Glutamatergic neuron (in vitro differentiated cells): ENCODE measurements around the gene TRIM72. TPM values are rescaled to one million over a fixed set of nuclear protein-coding genes. Genes with fewer than 3 reads are reported as not detected.

Experiments used
- DNase-seq: peaks from one replicate; pipeline ENCODE4 v3.0.0; 2022
- H3K27ac Mint-ChIP-seq: one replicate; pipeline ENCODE4 v1.8.0; 2020; ENCODE audit warnings: mild to moderate bottlenecking, mixed read lengths, inconsistent platforms; ENCODE audit not compliant: unreplicated experiment
- H3K27me3 Mint-ChIP-seq: one replicate; pipeline ENCODE4 v1.8.0; 2020; ENCODE audit warnings: mild to moderate bottlenecking, moderate library complexity, mixed read lengths, inconsistent platforms; ENCODE audit not compliant: unreplicated experiment
- H3K36me3 Mint-ChIP-seq: one replicate; pipeline ENCODE4 v1.8.0; 2020; ENCODE audit warnings: mild to moderate bottlenecking, mixed read lengths, inconsistent platforms; ENCODE audit not compliant: unreplicated experiment
- H3K4me1 Mint-ChIP-seq: one replicate; pipeline ENCODE4 v1.8.0; 2020; ENCODE audit warnings: mild to moderate bottlenecking, low read depth, mixed read lengths, inconsistent platforms; ENCODE audit not compliant: unreplicated experiment
- H3K4me3 Mint-ChIP-seq: one replicate; pipeline ENCODE4 v1.8.0; 2020; ENCODE audit warnings: mild to moderate bottlenecking, mixed read lengths, inconsistent platforms; ENCODE audit not compliant: unreplicated experiment
- H3K9me3 Mint-ChIP-seq: one replicate; pipeline ENCODE4 v1.8.0; 2020; ENCODE audit warnings: mild to moderate bottlenecking, moderate library complexity, mixed read lengths, inconsistent platforms; ENCODE audit not compliant: unreplicated experiment
- CTCF ChIP-seq: fragments of 200-600 bp; sonication (generic); IDR thresholded peaks from one replicate; pipeline ENCODE4 v1.5.0; 2021; ENCODE audit not compliant: partially characterized antibody, unreplicated experiment
- total RNA-seq: library from RNA; stranded (reverse); fragmentation: NEBNext Ultra II Directional; extraction: Animal tissue kit (Norgen Biotek cat#: 25700); gene quantifications from one replicate; pipeline ENCODE4 v1.2.1, GENCODE V29; 2021; ENCODE audit not compliant: unreplicated experiment

The TRIM72 gene
- total RNA-seq, 1 donor from 2014 or later = 0.10 TPM

DNA sequence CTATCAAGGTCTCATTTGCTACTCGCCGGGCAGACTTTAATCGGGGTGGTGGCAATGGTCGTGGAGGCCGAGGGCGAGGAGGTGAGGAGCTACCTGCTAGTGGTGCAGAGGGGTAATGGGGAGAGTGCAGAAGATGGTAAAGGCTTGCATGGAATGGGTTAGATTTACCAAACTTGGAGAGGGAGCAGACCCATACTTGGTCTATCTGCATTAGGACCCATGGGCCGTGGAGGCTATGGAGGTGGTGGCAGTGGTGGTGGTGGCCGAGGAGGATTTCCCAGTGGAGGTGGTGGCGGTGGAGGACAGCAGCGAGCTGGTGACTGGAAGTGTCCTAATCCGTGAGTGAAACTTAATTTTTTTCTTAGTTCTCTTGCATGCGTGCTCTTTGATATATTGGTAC is 23.9 kb upstream of the TRIM72 start:
- no peaks in the 10 kb centered on the region for H3K4me1 Mint-ChIP-seq
- peak overlapping the region; percentile 1 for H3K27ac Mint-ChIP-seq
- DNase-seq = no peak
- H3K9me3 Mint-ChIP-seq = peaks cover 2% of the 10 kb centered on the region
- TF ChIP-seq CTCF = no peak
- peaks cover 4% of the 10 kb centered on the region for H3K27me3 Mint-ChIP-seq
- H3K36me3 Mint-ChIP-seq = peaks cover 6% of the 10 kb centered on the region
- no peak overlapping the region for H3K4me3 Mint-ChIP-seq

GRCh38 chr16:31190818-31191444 is 23.0 kb upstream of the TRIM72 start:
- Mint-ChIP-seq H3K9me3 (peaks cover 2% of the 10 kb centered on the region), H3K27me3 (peaks cover 4% of the 10 kb centered on the region), H3K27ac (no peak overlapping the region), H3K4me3 (no peak overlapping the region), H3K4me1 (no peaks in the 10 kb centered on the region), H3K36me3 (peaks cover 6% of the 10 kb centered on the region)
- DNase-seq = no peak
- TF ChIP-seq CTCF = no peak

- H3K27ac Mint-ChIP-seq = no peak overlapping the region
- peaks cover 6% of the 10 kb centered on the region for H3K36me3 Mint-ChIP-seq
- TF ChIP-seq CTCF = no peak
- no peak for DNase-seq
- H3K4me3 Mint-ChIP-seq = no peak overlapping the region
- H3K9me3 Mint-ChIP-seq = peaks cover 2% of the 10 kb centered on the region
- no peaks in the 10 kb centered on the region for H3K4me1 Mint-ChIP-seq
- H3K27me3 Mint-ChIP-seq = peaks cover 4% of the 10 kb centered on the region
These were observed 22.1 kb upstream of the TRIM72 start for GRCh38 chr16:31191697-31192428.

DNA sequence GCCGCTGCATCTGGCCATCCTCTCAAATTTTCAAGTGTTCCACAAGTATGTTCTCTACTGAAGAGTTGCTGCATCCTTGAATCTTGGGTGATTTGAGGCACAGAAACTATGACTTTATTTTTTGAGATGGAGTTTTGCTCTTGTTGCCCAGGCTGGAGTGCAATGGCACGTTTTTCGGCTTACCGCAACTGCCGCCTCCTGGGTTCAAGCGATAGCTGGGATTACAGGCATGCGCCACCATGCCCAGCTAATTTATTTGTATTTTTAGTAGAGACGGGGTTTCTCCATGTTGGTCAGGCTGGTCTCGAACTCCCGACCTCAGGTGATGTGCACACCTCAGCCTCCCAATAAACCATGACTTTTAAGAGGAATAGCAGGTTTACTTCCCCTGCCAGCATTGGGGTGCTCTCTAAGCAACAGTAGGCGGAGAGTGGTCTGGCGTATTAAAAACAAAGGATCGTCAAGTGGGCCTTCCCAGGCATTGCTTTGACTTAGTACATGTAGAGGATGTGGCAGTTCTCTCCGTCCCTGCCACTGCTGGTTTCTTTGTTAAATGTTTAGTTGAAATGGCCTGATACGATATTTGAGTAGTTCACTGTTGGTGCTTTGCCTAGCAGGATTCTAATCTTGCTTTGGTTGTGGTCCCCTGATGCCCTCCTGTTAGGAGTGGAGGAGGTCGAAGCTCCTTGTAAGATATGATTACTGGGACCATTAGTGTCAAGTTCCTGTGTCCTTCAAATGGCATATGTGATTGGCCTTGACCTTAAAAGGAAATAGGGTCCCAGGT is 20.9 kb upstream of the TRIM72 start:
- Mint-ChIP-seq H3K4me3 (no peak overlapping the region), H3K27me3 (peaks cover 4% of the 10 kb centered on the region), H3K9me3 (peaks cover 2% of the 10 kb centered on the region), H3K27ac (no peak overlapping the region), H3K4me1 (no peaks in the 10 kb centered on the region), H3K36me3 (peaks cover 6% of the 10 kb centered on the region)
- no peak for DNase-seq
- TF ChIP-seq CTCF = no peak
